ENCODE data around the gene OR5I1.

Gene OR5I1

GRCh38 chr11:55936300-55936699 lies at the start of gene OR5I1:
TSS of gene OR5I1 (minus strand) at chr11:55936400. CDS start at chr11:55936400, 0 bp downstream.
- DNase-seq (ENCODE audit: low read depth), result no peak
- no peak within 1 kb of the TSS for H3K4me3 ChIP-seq (replicated peaks; ENCODE audit: low read depth, low read length)
- no peak for TF ChIP-seq CTCF (IDR thresholded peaks at IDR 0.05; ENCODE audit: low read length, missing control alignments)

- no peak for TF ChIP-seq CTCF (IDR thresholded peaks at IDR 0.05; ENCODE audit: low read length, missing control alignments)
- no peak overlapping the region for H3K4me3 ChIP-seq (replicated peaks; ENCODE audit: low read depth, low read length)
- DNase-seq (ENCODE audit: low read depth), result no peak
Observed at GRCh38 chr11:55970935-55971334, 34.7 kb upstream of the OR5I1 start.

- no peak for TF ChIP-seq CTCF (IDR thresholded peaks at IDR 0.05; ENCODE audit: low read length, missing control alignments)
- no peak for DNase-seq (ENCODE audit: low read depth)
- H3K4me3 ChIP-seq (replicated peaks; ENCODE audit: low read depth, low read length), result no peak within 1 kb of the TSS
Observed at GRCh38 chr11:55969845-55970244, 33.6 kb upstream of the OR5I1 start, which contains the start of gene OR10AG1. TSS of gene OR10AG1 (minus strand) at chr11:55969945. CDS start at chr11:55969907, 38 bp downstream.

GRCh38 chr11:55967914-55968313 lies 31.7 kb upstream of the OR5I1 start:
- DNase-seq (ENCODE audit: low read depth), result no peak
- no peak overlapping the region for H3K4me3 ChIP-seq (replicated peaks; ENCODE audit: low read depth, low read length)

GRCh38 chr11:55966391-55966790 lies 30.2 kb upstream of the OR5I1 start:
- no peak for DNase-seq (ENCODE audit: low read depth)
- TF ChIP-seq CTCF (IDR thresholded peaks at IDR 0.05; ENCODE audit: low read length, missing control alignments), result no peak
- no peak overlapping the region for H3K4me3 ChIP-seq (replicated peaks; ENCODE audit: low read depth, low read length)

More at GRCh38 chr11:55967914-55968313, 31.7 kb upstream of the OR5I1 start:
- TF ChIP-seq CTCF (IDR thresholded peaks at IDR 0.05; ENCODE audit: low read length, missing control alignments), result no peak

- TF ChIP-seq CTCF (IDR thresholded peaks at IDR 0.05; ENCODE audit: low read length, missing control alignments), result no peak
- H3K4me3 ChIP-seq (replicated peaks; ENCODE audit: low read depth, low read length), result no peak overlapping the region
- DNase-seq (ENCODE audit: low read depth), result no peak
Observed at GRCh38 chr11:55956521-55956920, 20.3 kb upstream of the OR5I1 start.

GRCh38 chr11:55949330-55949729 lies 13.1 kb upstream of the OR5I1 start:
- DNase-seq (ENCODE audit: low read depth), result no peak

More at GRCh38 chr11:55949330-55949729, 13.1 kb upstream of the OR5I1 start:
- no peak for TF ChIP-seq CTCF (IDR thresholded peaks at IDR 0.05; ENCODE audit: low read length, missing control alignments)
- no peak overlapping the region for H3K4me3 ChIP-seq (replicated peaks; ENCODE audit: low read depth, low read length)
